ENCODE measurements around the gene ALOX5AP.

- no peak for TF ChIP-seq CTCF (IDR thresholded peaks at IDR 0.05; ENCODE audit: low read depth, low read length)
- TF ChIP-seq EZH2phosphoT487 (IDR thresholded peaks at IDR 0.05; ENCODE audit: low read depth), result no peak
These were observed 49.4 kb upstream of the ALOX5AP start for GRCh38 chr13:30685987-30686386.
